LNCaP clone FGC (cell line): ENCODE data around the gene CDR2.

ENCODE experiments used
- DNase-seq: peaks from one replicate; pipeline ENCODE4 v3.0.0-alpha.2; 2011; ENCODE audit warnings: low read depth
- H3K4me3 ChIP-seq: 2 replicates; pipeline ENCODE4 v1.5.1; 2011; ENCODE audit warnings: mild to moderate bottlenecking, low read depth, low read length, control low read depth
- CTCF ChIP-seq: IDR thresholded peaks from 2 replicates; pipeline ENCODE4 v1.5.1; 2012; ENCODE audit warnings: mild to moderate bottlenecking; ENCODE audit not compliant: control insufficient read depth, insufficient read depth; ENCODE audit errors: extremely low read depth

Gene CDR2

DNA sequence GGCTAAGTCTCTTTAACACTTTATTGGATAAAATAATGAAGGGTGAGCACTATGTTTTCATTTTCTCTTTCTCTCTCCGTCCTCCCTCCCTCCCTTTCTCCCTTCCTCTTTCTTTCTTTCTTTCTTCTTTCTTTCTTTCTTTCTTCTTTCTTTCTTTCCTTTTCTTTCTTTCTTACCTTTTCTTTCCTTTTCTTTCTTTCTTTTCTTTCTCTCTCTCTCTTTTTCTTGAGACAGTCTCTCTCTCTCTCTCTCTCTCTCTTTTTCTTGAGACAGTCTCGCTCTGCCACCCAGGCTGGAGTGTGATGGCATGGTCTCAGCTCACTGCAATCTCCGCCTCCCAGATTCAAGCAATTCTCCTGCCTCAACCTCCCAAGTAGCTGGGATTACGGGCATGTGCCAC is 21.5 kb upstream of the CDR2 start:
- DNase-seq: no peak
- TF ChIP-seq CTCF: no peak
- H3K4me3 ChIP-seq: no peak overlapping the region

DNA sequence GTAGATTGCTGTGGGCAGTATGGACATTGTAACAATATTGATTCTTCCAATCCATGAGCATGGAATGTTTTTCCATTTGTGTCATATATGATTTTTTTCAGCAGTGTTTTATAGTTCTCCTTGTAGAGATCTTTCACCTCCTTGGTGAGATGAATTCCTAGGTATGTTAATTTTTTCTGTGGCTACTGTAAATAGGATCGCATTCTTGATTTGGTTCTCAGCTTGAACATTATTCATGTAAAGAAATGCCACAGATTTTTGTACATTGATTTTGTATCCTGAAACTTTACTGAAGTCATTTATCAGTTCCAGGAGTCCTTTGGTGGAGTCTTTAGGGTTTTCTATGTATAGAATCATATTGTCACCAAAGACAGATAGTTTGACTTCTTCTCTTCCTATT is 19.7 kb upstream of the CDR2 start:
- TF ChIP-seq CTCF: no peak
- DNase-seq: no peak
- no peak overlapping the region for H3K4me3 ChIP-seq

- peak; percentile 81 for DNase-seq
Observed at GRCh38 chr16:22388101-22388644, 13.8 kb upstream of the CDR2 start.

GRCh38 chr16:22386976-22387375 is 12.6 kb upstream of the CDR2 start:
- DNase-seq: peak; percentile 57
- no peak overlapping the region for H3K4me3 ChIP-seq
- no peak for TF ChIP-seq CTCF

More at GRCh38 chr16:22388101-22388644, 13.8 kb upstream of the CDR2 start:
- H3K4me3 ChIP-seq: no peak overlapping the region
- no peak for TF ChIP-seq CTCF

DNA sequence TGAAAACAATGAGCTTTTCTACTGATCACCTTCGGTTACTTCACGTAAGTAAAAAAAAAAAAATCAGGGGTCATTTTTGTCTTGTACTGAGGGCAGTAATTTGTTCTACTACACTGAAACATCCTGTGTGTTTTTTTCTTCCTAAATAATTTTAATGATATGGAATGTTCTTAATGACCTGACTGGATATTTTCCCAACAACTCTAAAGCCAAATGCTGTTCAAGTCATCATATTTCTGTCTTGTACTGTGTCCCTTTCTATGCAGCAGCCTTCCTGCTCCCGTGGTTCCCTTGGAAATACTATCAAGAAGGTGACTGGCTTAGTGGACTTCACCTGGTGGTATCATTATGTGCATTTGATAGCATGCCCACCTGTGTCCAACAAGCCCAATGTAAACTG is 10.8 kb upstream of the CDR2 start:
- DNase-seq: no peak
- no peak overlapping the region for H3K4me3 ChIP-seq
- TF ChIP-seq CTCF: no peak

DNA sequence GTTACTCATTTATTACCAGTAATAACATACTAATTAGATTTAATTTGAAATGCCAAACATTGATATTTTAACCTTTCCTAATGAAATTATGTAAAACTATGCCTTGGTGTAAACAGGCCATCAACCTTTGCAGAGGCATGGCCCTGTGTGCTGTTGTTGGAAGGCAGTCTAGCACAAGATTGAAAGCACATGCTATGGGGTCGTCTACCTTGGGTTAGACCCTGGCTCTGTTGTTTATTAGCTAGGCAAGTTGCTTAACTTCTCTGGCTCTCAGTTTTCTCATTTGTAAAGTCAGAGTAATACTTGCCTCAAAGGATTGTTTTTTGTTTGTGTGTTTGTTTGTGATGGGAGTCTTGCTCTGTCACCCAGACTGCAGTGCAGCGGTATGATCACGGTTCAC is 9.4 kb upstream of the CDR2 start:
- DNase-seq: no peak
- H3K4me3 ChIP-seq: no peak overlapping the region
- no peak for TF ChIP-seq CTCF

DNA sequence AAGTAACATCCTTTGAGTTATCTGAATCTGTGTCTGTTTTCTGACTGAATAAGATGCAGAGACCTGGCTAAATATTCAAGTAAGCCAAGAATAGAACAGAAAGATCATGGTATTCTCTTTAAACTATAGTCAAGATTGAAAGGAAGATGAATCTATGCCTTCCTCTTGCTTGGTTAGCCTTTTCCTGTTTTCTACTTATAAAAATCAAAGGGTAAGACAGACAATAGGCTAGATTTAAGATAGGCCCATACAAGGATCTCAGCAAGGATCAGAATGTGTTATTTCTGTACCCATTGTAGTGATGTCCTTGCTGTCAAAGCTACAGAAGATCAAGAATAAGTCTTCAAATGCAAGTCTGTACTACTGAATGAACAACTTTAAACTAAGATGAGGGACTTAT is 7.0 kb upstream of the CDR2 start:
- no peak for DNase-seq
- TF ChIP-seq CTCF: no peak
- no peak overlapping the region for H3K4me3 ChIP-seq
